Ascending aorta (tissue), 2 donors: Measurements from ENCODE around the gene EIF4G3. TPM values are rescaled to one million over a fixed set of nuclear protein-coding genes. Genes with fewer than 3 reads are reported as not detected.

Source experiments
- DNase-seq, 2 donors: peaks; one replicate each; pipeline ENCODE4 v3.0.0-alpha.2; 2019; ENCODE audit warnings: low spot score in 2 of 2
- H3K27ac ChIP-seq, 2 donors: fragments of 200-600 bp; sonication (generic); one replicate each; pipeline ENCODE4 v1.5.1; 2016 to 2017; ENCODE audit warnings: mild to moderate bottlenecking in 1 of 2
- H3K27me3 ChIP-seq: fragments of 200-600 bp; sonication (generic); one replicate; pipeline ENCODE4 v1.5.1; 2017
- H3K36me3 ChIP-seq, 2 donors: fragments of 200-600 bp; sonication (generic); one replicate each; pipeline ENCODE4 v1.5.1; 2016
- H3K4me1 ChIP-seq, 2 donors: fragments of 200-600 bp; sonication (generic); one replicate each; pipeline ENCODE4 v1.5.1; 2016 to 2017; ENCODE audit warnings: mild to moderate bottlenecking in 1 of 2
- H3K4me3 ChIP-seq, 2 donors: fragments of 200-600 bp; sonication (generic); one replicate each; pipeline ENCODE4 v1.5.1; 2016 to 2017; ENCODE audit warnings: mild to moderate bottlenecking in 1 of 2
- H3K9me3 ChIP-seq, 2 donors: fragments of 200-600 bp; sonication (generic); one replicate each; pipeline ENCODE4 v1.5.1; 2016
- CTCF ChIP-seq, 3 experiments: fragments of 200-600 bp in 2 of 3; fragments of 450-650 bp in 1 of 3; sonication (generic) in 2 of 3; IDR thresholded peaks; one replicate each; pipeline ENCODE4 v1.5.1; 2016 to 2019; ENCODE audit warnings: antibody characterized with exemption in 3 of 3, mild to moderate bottlenecking in 1 of 3, moderate library complexity in 1 of 3
- intact Hi-C: fragments of 100-400 bp; cut with DNase I; formaldehyde crosslinking; loops from one replicate; pipeline ENCODE4 v1.15.1; 2023
- total RNA-seq: library from RNA; depleted of rRNA; stranded (reverse); fragments of >200 nt; gene quantifications from one replicate; pipeline ENCODE4 v1.1.0, GENCODE V29; 2016

Gene EIF4G3
- total RNA-seq, 1 donor from 2014 or later, result 33.7 TPM

GRCh38 chr1:21046132-21046531 is 130.6 kb downstream of the EIF4G3 start:
- no peak for DNase-seq
- no peak for TF ChIP-seq CTCF (IDR thresholded peaks at IDR 0.05)
- Histone ChIP-seq H3K4me3 (no peak overlapping the region), H3K36me3 (no peaks in the 10 kb centered on the region), H3K9me3 (no peaks in the 10 kb centered on the region), H3K4me1 (peaks cover 0 to 4% of the 10 kb centered on the region in 2 donors), H3K27ac (no peak overlapping the region), H3K27me3 (no peaks in the 10 kb centered on the region)
- intact Hi-C loops, result no loop called here

DNA sequence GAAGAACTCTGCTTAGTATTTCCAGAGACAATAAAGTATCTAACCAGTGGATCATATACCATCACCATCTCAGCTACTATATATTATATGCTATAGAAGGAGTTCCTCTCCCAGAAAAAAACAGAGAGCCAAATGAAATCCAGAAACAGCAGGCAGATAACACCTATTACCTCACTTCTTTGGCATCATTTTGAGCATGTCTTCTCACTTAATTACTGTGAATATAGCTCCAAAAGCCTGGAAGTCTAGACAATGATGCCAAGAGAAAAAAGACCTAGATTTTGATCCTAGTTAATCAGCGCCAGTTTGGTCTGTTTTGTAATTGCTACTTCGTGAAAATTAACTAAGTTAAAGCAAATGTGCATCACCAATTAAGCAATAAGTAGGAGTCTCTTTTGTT is 131.3 kb downstream of the EIF4G3 start:
- Histone ChIP-seq H3K27me3 (no peaks in the 10 kb centered on the region), H3K4me3 (no peak overlapping the region), H3K4me1 (peaks cover 0 to 4% of the 10 kb centered on the region in 2 donors), H3K9me3 (no peaks in the 10 kb centered on the region), H3K27ac (no peak overlapping the region), H3K36me3 (no peaks in the 10 kb centered on the region)
- intact Hi-C loops, result no loop called here
- no peak for DNase-seq
- no peak for TF ChIP-seq CTCF (IDR thresholded peaks at IDR 0.05)

DNA sequence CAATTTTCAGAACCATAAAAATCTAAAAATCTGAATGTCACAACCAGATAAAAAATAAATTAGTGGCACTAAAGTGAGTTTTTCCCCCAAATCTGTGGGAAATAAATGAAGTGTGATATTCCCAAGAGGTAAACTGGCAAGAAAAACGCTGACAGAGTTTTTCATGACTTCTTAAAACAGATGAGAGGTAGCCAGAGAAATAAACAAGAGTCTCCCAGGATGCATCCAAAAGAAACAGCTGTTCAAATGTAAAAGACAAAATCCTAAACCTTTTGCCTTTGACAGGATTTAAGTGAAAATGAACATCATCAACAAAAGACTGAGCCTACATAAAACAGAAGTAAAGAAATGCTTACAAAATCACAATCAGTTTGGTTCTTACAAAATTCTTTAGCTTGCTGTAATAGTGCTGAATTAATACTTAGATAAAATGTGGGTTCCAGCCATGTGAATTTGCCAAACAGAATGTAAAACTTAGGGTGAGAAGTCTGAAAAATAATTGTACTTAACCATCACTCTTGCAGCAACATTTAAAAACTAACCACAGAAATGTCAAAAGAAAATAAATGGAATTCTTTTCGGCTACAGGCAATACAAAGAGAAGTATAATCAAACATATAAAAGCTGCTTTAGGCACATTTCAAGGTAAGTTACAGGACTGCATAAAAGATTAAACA is 133.6 kb downstream of the EIF4G3 start:
- H3K27me3 ChIP-seq, result no peaks in the 10 kb centered on the region
- H3K9me3 ChIP-seq, result no peaks in the 10 kb centered on the region
- intact Hi-C loops, result no loop called here
- no peak overlapping the region for H3K4me3 ChIP-seq
- H3K4me1 ChIP-seq, result peaks cover 0 to 4% of the 10 kb centered on the region in 2 donors
- no peak overlapping the region for H3K27ac ChIP-seq
- no peak for TF ChIP-seq CTCF (IDR thresholded peaks at IDR 0.05)
- no peaks in the 10 kb centered on the region for H3K36me3 ChIP-seq
- no peak for DNase-seq

GRCh38 chr1:21041541-21041940 is 135.2 kb downstream of the EIF4G3 start:
- TF ChIP-seq CTCF (IDR thresholded peaks at IDR 0.05), result no peak
- intact Hi-C loops, result no loop called here
- no peaks in the 10 kb centered on the region for H3K27me3 ChIP-seq
- no peak overlapping the region for H3K4me3 ChIP-seq
- H3K4me1 ChIP-seq, result peaks cover 0 to 4% of the 10 kb centered on the region in 2 donors
- H3K36me3 ChIP-seq, result no peaks in the 10 kb centered on the region
- H3K9me3 ChIP-seq, result no peaks in the 10 kb centered on the region
- H3K27ac ChIP-seq, result no peak overlapping the region
- DNase-seq, result no peak

GRCh38 chr1:21037091-21037490 is 139.6 kb downstream of the EIF4G3 start:
- Histone ChIP-seq H3K4me1 (peaks cover 4 to 13% of the 10 kb centered on the region in 2 donors), H3K9me3 (no peaks in the 10 kb centered on the region), H3K27me3 (no peaks in the 10 kb centered on the region), H3K27ac (no peak overlapping the region), H3K4me3 (no peak overlapping the region), H3K36me3 (no peaks in the 10 kb centered on the region)
- intact Hi-C loops, result no loop called here
- no peak for TF ChIP-seq CTCF (IDR thresholded peaks at IDR 0.05)
- no peak for DNase-seq

GRCh38 chr1:21035794-21036193 is 140.9 kb downstream of the EIF4G3 start:
- Histone ChIP-seq H3K36me3 (no peaks in the 10 kb centered on the region), H3K27me3 (no peaks in the 10 kb centered on the region), H3K9me3 (no peaks in the 10 kb centered on the region), H3K4me1 (peaks cover 4 to 13% of the 10 kb centered on the region in 2 donors), H3K4me3 (no peak overlapping the region), H3K27ac (no peak overlapping the region)
- no peak for TF ChIP-seq CTCF (IDR thresholded peaks at IDR 0.05)
- intact Hi-C loops, result no loop called here
- no peak for DNase-seq
